Mesothelial cell of epicardium (in vitro differentiated cells): ENCODE measurements around the gene PTPN14. TPM values are rescaled to one million over a fixed set of nuclear protein-coding genes. Genes with fewer than 3 reads are reported as not detected.

Experiments
- DNase-seq, 2 experiments: peaks; one replicate each; pipeline ENCODE4 v3.0.0; 2021; ENCODE audit warnings: low spot score in 2 of 2; ENCODE audit not compliant: unreplicated experiment in 2 of 2
- H3K27ac Mint-ChIP-seq: 2 replicates; pipeline ENCODE4 v1.8.0; 2021; ENCODE audit warnings: mixed read lengths
- H3K27me3 Mint-ChIP-seq: 2 replicates; pipeline ENCODE4 v1.8.0; 2021; ENCODE audit warnings: low read depth, mixed read lengths
- H3K36me3 Mint-ChIP-seq: 2 replicates; pipeline ENCODE4 v1.8.0; 2021; ENCODE audit warnings: mixed read lengths
- H3K4me1 Mint-ChIP-seq: 2 replicates; pipeline ENCODE4 v1.8.0; 2021; ENCODE audit warnings: mixed read lengths
- H3K4me3 Mint-ChIP-seq: 2 replicates; pipeline ENCODE4 v1.8.0; 2021; ENCODE audit warnings: mild to moderate bottlenecking, moderate library complexity, mixed read lengths
- H3K9me3 Mint-ChIP-seq: 2 replicates; pipeline ENCODE4 v1.8.0; 2021; ENCODE audit warnings: mixed read lengths
- total RNA-seq: library from RNA; stranded (reverse); gene quantifications from 3 replicates; pipeline ENCODE4 v1.2.1, GENCODE V29; 2021
- TF ChIP-seq, protein P1 (sequence below): fragments of 200-600 bp; sonication (generic); IDR thresholded peaks from one replicate; pipeline ENCODE4 v1.5.0; 2021; ENCODE audit warnings: antibody characterized with exemption; ENCODE audit not compliant: unreplicated experiment

PTPN14 gene
- total RNA-seq, 1 donor from 2014 or later = 75.8 TPM

DNA sequence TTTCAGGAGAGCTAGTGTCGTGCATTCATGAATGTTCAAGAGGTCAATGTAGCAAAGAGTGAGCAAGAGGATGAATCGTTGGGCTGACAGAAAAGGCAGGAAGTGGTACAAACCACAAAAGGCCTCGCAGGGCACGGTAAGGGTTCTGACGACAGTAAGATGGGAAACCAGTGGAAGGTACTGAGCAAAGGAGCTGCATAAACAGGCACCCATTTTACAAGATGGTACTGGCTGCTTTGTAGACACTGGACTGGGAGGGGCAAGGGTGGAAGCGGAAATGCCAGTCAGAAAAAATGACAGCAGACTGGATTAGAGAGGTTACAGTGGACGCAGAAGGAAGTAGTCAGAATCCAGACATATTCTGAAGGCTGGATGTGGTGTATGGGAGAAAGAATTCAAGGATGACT, 123.5 kb downstream of the PTPN14 start:
- H3K4me1 Mint-ChIP-seq = peaks cover 32% of the 10 kb centered on the region
- peak overlapping the region; percentile 33 for H3K27ac Mint-ChIP-seq
- no peak overlapping the region for H3K4me3 Mint-ChIP-seq

DNA sequence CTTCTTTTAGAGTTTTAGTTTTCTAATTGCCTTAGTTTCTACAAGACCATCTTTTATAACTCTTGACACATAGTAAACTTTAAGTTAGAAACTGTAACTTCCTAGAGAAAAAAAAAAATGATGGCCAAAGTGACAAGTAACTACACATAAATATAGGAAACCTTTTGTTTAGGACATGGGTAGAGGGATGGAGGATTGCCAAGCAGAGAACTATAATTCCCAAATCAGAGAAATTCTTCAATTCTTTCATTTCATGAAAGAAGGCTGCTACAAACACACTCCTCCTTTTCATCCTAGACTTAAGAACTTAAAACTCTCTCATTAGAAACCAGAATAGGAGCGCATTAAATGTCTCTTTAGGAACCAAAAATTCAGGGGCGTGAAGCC, 125.0 kb downstream of the PTPN14 start:
- peaks cover 1% of the 10 kb centered on the region for H3K36me3 Mint-ChIP-seq
- H3K4me3 Mint-ChIP-seq = no peak overlapping the region
- TF ChIP-seq, protein P1, sequence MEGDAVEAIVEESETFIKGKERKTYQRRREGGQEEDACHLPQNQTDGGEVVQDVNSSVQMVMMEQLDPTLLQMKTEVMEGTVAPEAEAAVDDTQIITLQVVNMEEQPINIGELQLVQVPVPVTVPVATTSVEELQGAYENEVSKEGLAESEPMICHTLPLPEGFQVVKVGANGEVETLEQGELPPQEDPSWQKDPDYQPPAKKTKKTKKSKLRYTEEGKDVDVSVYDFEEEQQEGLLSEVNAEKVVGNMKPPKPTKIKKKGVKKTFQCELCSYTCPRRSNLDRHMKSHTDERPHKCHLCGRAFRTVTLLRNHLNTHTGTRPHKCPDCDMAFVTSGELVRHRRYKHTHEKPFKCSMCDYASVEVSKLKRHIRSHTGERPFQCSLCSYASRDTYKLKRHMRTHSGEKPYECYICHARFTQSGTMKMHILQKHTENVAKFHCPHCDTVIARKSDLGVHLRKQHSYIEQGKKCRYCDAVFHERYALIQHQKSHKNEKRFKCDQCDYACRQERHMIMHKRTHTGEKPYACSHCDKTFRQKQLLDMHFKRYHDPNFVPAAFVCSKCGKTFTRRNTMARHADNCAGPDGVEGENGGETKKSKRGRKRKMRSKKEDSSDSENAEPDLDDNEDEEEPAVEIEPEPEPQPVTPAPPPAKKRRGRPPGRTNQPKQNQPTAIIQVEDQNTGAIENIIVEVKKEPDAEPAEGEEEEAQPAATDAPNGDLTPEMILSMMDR = no peak
- no peaks in the 10 kb centered on the region for H3K27me3 Mint-ChIP-seq
- DNase-seq = no peak
- peak overlapping the region; percentile 22 for H3K27ac Mint-ChIP-seq
- H3K4me1 Mint-ChIP-seq = peaks cover 44% of the 10 kb centered on the region
- no peaks in the 10 kb centered on the region for H3K9me3 Mint-ChIP-seq

More for the DNA sequence above, 123.5 kb downstream of the PTPN14 start:
- TF ChIP-seq, protein P1 = no peak
- Mint-ChIP-seq H3K36me3 (peaks cover under 1% of the 10 kb centered on the region), H3K9me3 (no peaks in the 10 kb centered on the region), H3K27me3 (no peaks in the 10 kb centered on the region)
- no peak for DNase-seq

DNA sequence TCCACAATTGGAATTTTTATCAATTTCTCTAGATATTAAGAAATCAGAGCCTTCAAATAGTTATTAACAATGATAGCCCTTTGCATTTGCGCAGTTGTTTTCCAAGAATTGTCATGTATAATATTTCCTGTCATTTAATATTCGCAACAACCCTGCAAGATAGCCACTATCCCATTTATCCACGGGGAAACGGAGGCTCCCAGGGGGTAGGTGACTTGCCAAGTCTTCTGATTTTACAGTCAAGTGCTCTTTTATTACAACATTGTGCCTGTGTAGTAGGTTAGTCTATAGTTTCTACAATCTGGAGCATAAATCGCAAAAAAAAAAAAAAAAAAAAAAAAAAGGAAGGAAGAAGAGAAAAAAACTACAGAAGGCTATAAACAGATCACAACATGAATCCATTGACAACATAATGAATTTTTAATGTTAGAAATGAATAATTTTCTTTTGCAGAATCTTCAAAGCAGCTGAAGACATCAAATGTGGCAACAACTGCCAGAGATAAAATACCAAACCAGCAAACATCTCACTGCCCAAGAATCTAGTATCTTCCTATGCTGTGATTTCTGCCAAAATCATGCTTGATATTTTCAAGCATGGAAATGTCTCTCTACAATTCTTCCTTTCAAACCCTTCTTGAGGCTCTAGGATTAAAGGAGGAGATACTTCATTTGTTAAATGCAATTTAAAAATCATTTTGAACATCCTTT, 125.5 kb downstream of the PTPN14 start:
- TF ChIP-seq, protein P1 = no peak
- H3K27me3 Mint-ChIP-seq = no peaks in the 10 kb centered on the region
- peak overlapping the region; percentile 22 for H3K27ac Mint-ChIP-seq
- H3K36me3 Mint-ChIP-seq = peaks cover 1% of the 10 kb centered on the region
- no peak for DNase-seq
- H3K4me1 Mint-ChIP-seq = peaks cover 45% of the 10 kb centered on the region
- H3K4me3 Mint-ChIP-seq = no peak overlapping the region
- H3K9me3 Mint-ChIP-seq = no peaks in the 10 kb centered on the region

DNA sequence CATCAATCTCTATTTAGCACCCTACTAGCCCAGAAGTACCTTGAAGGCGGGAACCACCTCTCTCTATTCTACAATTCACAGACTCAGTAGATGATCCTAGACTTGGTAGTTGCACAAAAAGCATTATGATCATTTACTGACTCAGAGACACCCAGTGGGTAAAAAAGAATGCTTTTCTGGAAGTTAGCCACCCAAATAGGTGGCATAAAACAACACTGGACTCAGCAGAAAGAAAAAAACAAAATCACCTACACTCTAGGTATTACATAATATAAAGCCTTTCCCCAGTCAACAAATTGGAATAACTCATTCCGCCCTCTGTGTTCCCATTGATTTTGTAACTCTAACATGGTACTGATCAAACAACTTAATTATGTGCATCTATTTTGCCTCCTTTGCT, 126.3 kb downstream of the PTPN14 start:
- no peak overlapping the region for H3K4me3 Mint-ChIP-seq
- peaks cover 1% of the 10 kb centered on the region for H3K36me3 Mint-ChIP-seq
- no peak overlapping the region for H3K27ac Mint-ChIP-seq
- TF ChIP-seq, protein P1 = no peak
- no peaks in the 10 kb centered on the region for H3K27me3 Mint-ChIP-seq
- no peak for DNase-seq
- H3K4me1 Mint-ChIP-seq = peaks cover 45% of the 10 kb centered on the region
- no peaks in the 10 kb centered on the region for H3K9me3 Mint-ChIP-seq

DNA sequence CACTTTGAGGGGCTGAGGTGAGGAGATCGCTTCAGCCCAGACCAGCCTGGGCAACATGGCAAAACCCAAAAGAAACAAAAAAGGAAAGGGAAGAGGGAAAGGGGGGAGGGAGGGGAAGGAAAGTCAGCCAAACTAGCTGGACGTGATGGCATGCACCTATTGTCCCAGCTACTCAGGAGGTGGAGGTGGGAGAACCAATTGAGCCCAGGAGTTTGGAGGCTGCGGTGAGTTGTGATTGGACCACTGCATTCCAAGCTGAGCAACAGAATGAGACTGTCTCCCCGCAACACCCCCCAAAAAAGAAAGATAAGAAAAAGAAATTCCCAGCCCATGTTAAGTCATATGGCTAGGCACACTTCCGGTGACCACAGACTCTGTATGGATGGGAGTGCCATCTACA, 128.4 kb downstream of the PTPN14 start:
- Mint-ChIP-seq H3K36me3 (peaks cover 1% of the 10 kb centered on the region), H3K27ac (peak overlapping the region; percentile 41), H3K27me3 (no peaks in the 10 kb centered on the region), H3K4me3 (no peak overlapping the region), H3K9me3 (no peaks in the 10 kb centered on the region), H3K4me1 (peaks cover 50% of the 10 kb centered on the region)
- TF ChIP-seq, protein P1 = no peak
- DNase-seq = no peak
